HCT116 (cell line): ENCODE data around the gene SLC40A1. TPM values are rescaled to one million over a fixed set of nuclear protein-coding genes. Genes with fewer than 3 reads are reported as not detected.

Experiments used
- ATAC-seq: fragments of 200-7000 bp; cut with Tn5 transposase; 2 replicates; pipeline ENCODE4 v1.9.1; 2020; ENCODE audit warnings: mild to moderate bottlenecking, moderate library complexity
- BruUV-seq: library from RNA; stranded (reverse); fragments of 400-500 nt; replicated peaks from 2 replicates; lab custom pipeline; 2021; lab: Mats Ljungman, UMichigan
- CTCF ChIA-PET: fragments of 300-600 bp; sonication (Branson Sonifier 250); formaldehyde crosslinking; loops from one replicate; lab custom pipeline; 2021; ENCODE audit warnings: antibody characterized with exemption; lab: Charles Lee
- POLR2A ChIA-PET: fragments of 300-600, 350-600 bp; sonication (Branson Sonifier 250); formaldehyde crosslinking; loops from one replicate; lab custom pipeline; 2021; ENCODE audit warnings: antibody characterized with exemption; lab: Charles Lee
- RAD21 ChIA-PET, 2 experiments: fragments of 300-600 bp; sonication (Branson Sonifier 250); formaldehyde crosslinking; loops; one replicate each; lab custom pipeline; 2023; ENCODE audit warnings: low total read pairs in 2 of 2; ENCODE audit not compliant: uncharacterized antibody in 2 of 2, unreplicated experiment in 2 of 2, low non-redundant PET in 1 of 2; lab: Charles Lee
- DNase-seq: peaks from one replicate; pipeline ENCODE4 v3.0.0-alpha.2; 2010; ENCODE audit warnings: low read depth, low spot score
- H2AFZ ChIP-seq: fragments of 200-600 bp; shearing (Covaris generic), sonication (generic); 2 replicates; pipeline ENCODE4 v1.6.1; 2017; ENCODE audit warnings: low read depth, mixed run types, mixed read lengths, antibody characterized with exemption, low read length; ENCODE audit not compliant: poor library complexity, severe bottlenecking
- H3K27ac ChIP-seq: 2 replicates; pipeline ENCODE4 v1.5.1; 2012; ENCODE audit warnings: low read depth, low read length
- H3K27me3 ChIP-seq: fragments of 200-600 bp; sonication (generic); 2 replicates; pipeline ENCODE4 v1.6.1; 2016; ENCODE audit warnings: mixed run types, low read length, mixed read lengths; ENCODE audit not compliant: insufficient read depth
- H3K36me3 ChIP-seq, 2 experiments: fragments of 200-500 bp in 1 of 2; fragments of 200-600 bp in 1 of 2; sonication (Bioruptor generic) in 1 of 2; sonication (generic) in 1 of 2; 2 replicates each; pipeline versions ENCODE4 v1.5.1 to v1.6.1; 2014 to 2016; ENCODE audit warnings: low read length in 2 of 2, inconsistent platforms in 1 of 2, mixed read lengths in 1 of 2, mixed run types in 1 of 2; ENCODE audit not compliant: insufficient read depth in 2 of 2, control insufficient read depth in 1 of 2
- H3K4me1 ChIP-seq, 2 experiments: fragments of 200-600 bp in 1 of 2; sonication (generic) in 1 of 2; 2 replicates each; pipeline versions ENCODE4 v1.5.1 to v1.6.1; 2012 to 2017; ENCODE audit warnings: low read length in 2 of 2, inconsistent platforms in 1 of 2, mild to moderate bottlenecking in 1 of 2, mixed read lengths in 1 of 2, mixed run types in 1 of 2, moderate library complexity in 1 of 2; ENCODE audit not compliant: insufficient read depth in 2 of 2, control insufficient read depth in 1 of 2
- H3K4me2 ChIP-seq: fragments of 200-600 bp; sonication (generic); 2 replicates; pipeline ENCODE4 v1.6.1; 2017; ENCODE audit warnings: mixed run types, low read length, mixed read lengths
- H3K4me3 ChIP-seq, 2 experiments: fragments of 200-600 bp in 1 of 2; sonication (generic) in 1 of 2; replicated peaks in 1 of 2; 2 replicates each; pipeline ENCODE4 v1.5.1; 2011 to 2016; ENCODE audit warnings: low read length in 2 of 2, control low read depth in 1 of 2, low read depth in 1 of 2, mild to moderate bottlenecking in 1 of 2, mixed read lengths in 1 of 2, mixed run types in 1 of 2
- H3K79me2 ChIP-seq: fragments of 200-600 bp; sonication (generic); 2 replicates; pipeline ENCODE4 v1.6.1; 2017; ENCODE audit warnings: mild to moderate bottlenecking, mixed run types, low read length, moderate library complexity, mixed read lengths; ENCODE audit not compliant: insufficient read depth
- H3K9ac ChIP-seq: fragments of 200-600 bp; sonication (generic); 2 replicates; pipeline ENCODE4 v1.6.1; 2016; ENCODE audit warnings: low read length, mixed read lengths
- H3K9me2 ChIP-seq: fragments of 200-600 bp; sonication (generic), shearing (Covaris generic); 2 replicates; pipeline ENCODE4 v1.6.1; 2017; ENCODE audit warnings: mixed run types, mild to moderate bottlenecking, moderate library complexity; ENCODE audit not compliant: insufficient read depth
- H3K9me3 ChIP-seq, 2 experiments: fragments of 200-500 bp in 1 of 2; fragments of 200-600 bp in 1 of 2; sonication (Bioruptor generic) in 1 of 2; sonication (generic) in 1 of 2; 2 replicates each; pipeline ENCODE4 v1.6.1; 2014 to 2017; ENCODE audit warnings: low read length in 2 of 2, mixed read lengths in 2 of 2, inconsistent platforms in 1 of 2, low read depth in 1 of 2, mild to moderate bottlenecking in 1 of 2, mixed run types in 1 of 2, moderate library complexity in 1 of 2; ENCODE audit not compliant: control insufficient read depth in 1 of 2, insufficient read depth in 1 of 2
- H4K20me1 ChIP-seq: fragments of 200-600 bp; sonication (generic), shearing (Covaris generic); 2 replicates; pipeline ENCODE4 v1.6.1; 2017; ENCODE audit warnings: mixed run types, mild to moderate bottlenecking, moderate library complexity; ENCODE audit not compliant: insufficient read depth
- CBX3 ChIP-seq: IDR thresholded peaks from 2 replicates; pipeline ENCODE4 v1.6.1; 2012; ENCODE audit warnings: low read depth
- CEBPB ChIP-seq: IDR thresholded peaks from 2 replicates; pipeline ENCODE4 v1.6.1; 2012; ENCODE audit warnings: low read depth
- EGR1 ChIP-seq: IDR thresholded peaks from 2 replicates; pipeline ENCODE4 v1.6.1; 2012; ENCODE audit warnings: low read depth
- EZH2 ChIP-seq: fragments of 200-600 bp; sonication (generic); IDR thresholded peaks from 2 replicates; pipeline ENCODE4 v1.6.1; 2017; ENCODE audit warnings: antibody characterized with exemption, mixed run types
- EZH2phosphoT487 ChIP-seq: fragments of 200-600 bp; IDR thresholded peaks from 2 replicates; pipeline ENCODE4 v1.6.1; 2018; ENCODE audit warnings: antibody characterized with exemption, borderline replicate concordance
- FOSL1 ChIP-seq: IDR thresholded peaks from 2 replicates; pipeline ENCODE4 v1.6.1; 2012; ENCODE audit warnings: low read depth
- POLR2A ChIP-seq: IDR thresholded peaks from 2 replicates; pipeline ENCODE4 v1.7.0; 2011; ENCODE audit warnings: borderline replicate concordance; ENCODE audit not compliant: insufficient read depth, insufficient read length; ENCODE audit errors: extremely low read depth
- POLR2AphosphoS5 ChIP-seq: IDR thresholded peaks from 2 replicates; pipeline ENCODE4 v1.6.1; 2011; ENCODE audit warnings: mild to moderate bottlenecking, low read depth, low read length, moderate library complexity
- RAD21 ChIP-seq: IDR thresholded peaks from 2 replicates; pipeline ENCODE4 v1.6.1; 2012; ENCODE audit warnings: low read depth, mild to moderate bottlenecking
- REST ChIP-seq: IDR thresholded peaks from 2 replicates; pipeline ENCODE4 v1.6.1; 2012; ENCODE audit warnings: low read depth
- SP1 ChIP-seq: IDR thresholded peaks from 2 replicates; pipeline ENCODE4 v1.6.1; 2012; ENCODE audit warnings: low read depth
- SRF ChIP-seq: IDR thresholded peaks from 2 replicates; pipeline ENCODE4 v1.6.1; 2012; ENCODE audit warnings: low read depth
- TCF7L2 ChIP-seq: IDR thresholded peaks from 2 replicates; pipeline ENCODE4 v1.7.0; 2011; ENCODE audit warnings: borderline replicate concordance, inconsistent platforms; ENCODE audit not compliant: insufficient read depth, insufficient read length; ENCODE audit errors: extremely low read depth
- YY1 ChIP-seq: IDR thresholded peaks from 2 replicates; pipeline ENCODE4 v1.6.1; 2011; ENCODE audit warnings: low read length, low read depth, moderate library complexity, mild to moderate bottlenecking; ENCODE audit not compliant: insufficient replicate concordance; ENCODE audit errors: extremely low read depth
- ZFX ChIP-seq: fragments of 450-650 bp; IDR thresholded peaks from 2 replicates; pipeline ENCODE4 v1.6.1; 2017
- ZNF274 ChIP-seq: fragments of 200-500 bp; sonication (Bioruptor generic); IDR thresholded peaks from 2 replicates; pipeline ENCODE4 v1.6.1; 2014; ENCODE audit warnings: mild to moderate bottlenecking, low read depth, low read length, inconsistent platforms
- intact Hi-C: fragments of 100-400 bp; cut with micrococcal nuclease; formaldehyde crosslinking; loops from 2 replicates; pipeline ENCODE4 v1.10.0; 2022
- total RNA-seq: library from RNA; stranded (reverse); gene quantifications from one replicate; pipeline ENCODE4 v1.2.1, GENCODE V29; 2021; ENCODE audit not compliant: unreplicated experiment
- TF ChIP-seq, protein P1 (sequence below): IDR thresholded peaks from 2 replicates; pipeline ENCODE4 v1.6.1; 2011; ENCODE audit warnings: mild to moderate bottlenecking, low read length, moderate library complexity; ENCODE audit not compliant: insufficient replicate concordance; ENCODE audit errors: extremely low read depth
- TF ChIP-seq, protein P2 (sequence below): IDR thresholded peaks from 2 replicates; pipeline ENCODE4 v1.6.1; 2012
- TF ChIP-seq, protein P3 (sequence below): IDR thresholded peaks from 2 replicates; pipeline ENCODE4 v1.6.1; 2012
- TF ChIP-seq, protein P4 (sequence below), 3 experiments: fragments of 200-600 bp in 1 of 3; sonication (generic) in 1 of 3; IDR thresholded peaks in 2 of 3; conservative IDR thresholded peaks in 1 of 3; 2 replicates each; pipeline ENCODE4 v1.5.1; 2012 to 2017; ENCODE audit warnings: low read depth in 2 of 3, low read length in 2 of 3, antibody characterized with exemption in 1 of 3, borderline replicate concordance in 1 of 3, control low read depth in 1 of 3, mild to moderate bottlenecking in 1 of 3, mixed read lengths in 1 of 3, mixed run types in 1 of 3, moderate library complexity in 1 of 3; ENCODE audit not compliant: insufficient read depth in 1 of 3

SLC40A1 gene
- total RNA-seq, 1 experiment from 2014 or later: 1.5 TPM

DNA sequence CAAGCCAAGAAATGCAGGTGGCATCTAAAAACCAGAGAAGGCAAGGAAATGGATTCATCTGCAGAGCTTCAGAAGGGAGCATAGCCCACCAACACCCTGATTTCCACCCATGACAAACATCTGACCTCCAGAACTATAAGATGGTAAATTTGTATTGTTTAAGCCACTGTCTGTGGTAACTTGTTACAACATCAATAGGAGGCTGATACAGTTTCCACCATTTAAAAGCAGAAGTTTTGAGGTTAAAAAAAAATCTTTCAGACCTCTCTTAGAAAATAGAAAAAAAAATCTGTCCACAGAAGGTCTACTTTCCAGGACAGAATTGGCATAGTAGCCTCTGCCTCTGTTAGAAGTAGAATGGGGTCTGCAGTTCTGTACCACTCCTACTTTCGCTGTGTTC, 37.2 kb downstream of the SLC40A1 start:
- Histone ChIP-seq H3K4me3 (no peak overlapping the region), H3K9ac (no peak overlapping the region), H3K27ac (no peak overlapping the region), H3K4me1 (no peaks in the 10 kb centered on the region), H3K9me3 (no peaks in the 10 kb centered on the region), H2AFZ (no peak overlapping the region), H3K36me3 (no peaks in the 10 kb centered on the region), H3K79me2 (no peaks in the 10 kb centered on the region), H3K9me2 (no peaks in the 10 kb centered on the region), H3K4me2 (no peak overlapping the region), H4K20me1 (no peaks in the 10 kb centered on the region), H3K27me3 (no peaks in the 10 kb centered on the region)
- POLR2A ChIA-PET: no interaction called here
- no TSS peak for BruUV-seq
- TF ChIP-seq POLR2AphosphoS5 (no peak), POLR2A (no peak), FOSL1 (no peak), YY1 (no peak), SRF (no peak), CEBPB (no peak), EZH2phosphoT487 (no peak), REST (no peak), EGR1 (no peak), RAD21 (no peak), SP1 (no peak), EZH2 (no peak), ZFX (no peak), CBX3 (no peak), TCF7L2 (no peak), ZNF274 (no peak)
- TF ChIP-seq, protein P1, sequence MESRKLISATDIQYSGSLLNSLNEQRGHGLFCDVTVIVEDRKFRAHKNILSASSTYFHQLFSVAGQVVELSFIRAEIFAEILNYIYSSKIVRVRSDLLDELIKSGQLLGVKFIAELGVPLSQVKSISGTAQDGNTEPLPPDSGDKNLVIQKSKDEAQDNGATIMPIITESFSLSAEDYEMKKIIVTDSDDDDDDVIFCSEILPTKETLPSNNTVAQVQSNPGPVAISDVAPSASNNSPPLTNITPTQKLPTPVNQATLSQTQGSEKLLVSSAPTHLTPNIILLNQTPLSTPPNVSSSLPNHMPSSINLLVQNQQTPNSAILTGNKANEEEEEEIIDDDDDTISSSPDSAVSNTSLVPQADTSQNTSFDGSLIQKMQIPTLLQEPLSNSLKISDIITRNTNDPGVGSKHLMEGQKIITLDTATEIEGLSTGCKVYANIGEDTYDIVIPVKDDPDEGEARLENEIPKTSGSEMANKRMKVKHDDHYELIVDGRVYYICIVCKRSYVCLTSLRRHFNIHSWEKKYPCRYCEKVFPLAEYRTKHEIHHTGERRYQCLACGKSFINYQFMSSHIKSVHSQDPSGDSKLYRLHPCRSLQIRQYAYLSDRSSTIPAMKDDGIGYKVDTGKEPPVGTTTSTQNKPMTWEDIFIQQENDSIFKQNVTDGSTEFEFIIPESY: no peak
- TF ChIP-seq, protein P2, sequence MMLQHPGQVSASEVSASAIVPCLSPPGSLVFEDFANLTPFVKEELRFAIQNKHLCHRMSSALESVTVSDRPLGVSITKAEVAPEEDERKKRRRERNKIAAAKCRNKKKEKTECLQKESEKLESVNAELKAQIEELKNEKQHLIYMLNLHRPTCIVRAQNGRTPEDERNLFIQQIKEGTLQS: no peak
- TF ChIP-seq, protein P3, sequence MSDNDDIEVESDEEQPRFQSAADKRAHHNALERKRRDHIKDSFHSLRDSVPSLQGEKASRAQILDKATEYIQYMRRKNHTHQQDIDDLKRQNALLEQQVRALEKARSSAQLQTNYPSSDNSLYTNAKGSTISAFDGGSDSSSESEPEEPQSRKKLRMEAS: no peak
- TF ChIP-seq, protein P4, sequence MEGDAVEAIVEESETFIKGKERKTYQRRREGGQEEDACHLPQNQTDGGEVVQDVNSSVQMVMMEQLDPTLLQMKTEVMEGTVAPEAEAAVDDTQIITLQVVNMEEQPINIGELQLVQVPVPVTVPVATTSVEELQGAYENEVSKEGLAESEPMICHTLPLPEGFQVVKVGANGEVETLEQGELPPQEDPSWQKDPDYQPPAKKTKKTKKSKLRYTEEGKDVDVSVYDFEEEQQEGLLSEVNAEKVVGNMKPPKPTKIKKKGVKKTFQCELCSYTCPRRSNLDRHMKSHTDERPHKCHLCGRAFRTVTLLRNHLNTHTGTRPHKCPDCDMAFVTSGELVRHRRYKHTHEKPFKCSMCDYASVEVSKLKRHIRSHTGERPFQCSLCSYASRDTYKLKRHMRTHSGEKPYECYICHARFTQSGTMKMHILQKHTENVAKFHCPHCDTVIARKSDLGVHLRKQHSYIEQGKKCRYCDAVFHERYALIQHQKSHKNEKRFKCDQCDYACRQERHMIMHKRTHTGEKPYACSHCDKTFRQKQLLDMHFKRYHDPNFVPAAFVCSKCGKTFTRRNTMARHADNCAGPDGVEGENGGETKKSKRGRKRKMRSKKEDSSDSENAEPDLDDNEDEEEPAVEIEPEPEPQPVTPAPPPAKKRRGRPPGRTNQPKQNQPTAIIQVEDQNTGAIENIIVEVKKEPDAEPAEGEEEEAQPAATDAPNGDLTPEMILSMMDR (IDR thresholded peaks at IDR 0.05 in 2 of 3, conservative IDR thresholded peaks at IDR 0.05 in 1 of 3; ENCODE audit: borderline replicate concordance in 1 of 3, insufficient read depth in 1 of 3, low read depth in 2 of 3, low read length in 2 of 3): no peak
- RAD21 ChIA-PET: no interaction called here
- ATAC-seq (no peak), DNase-seq (no peak)
- intact Hi-C loops: no loop called here
- CTCF ChIA-PET: no interaction called here
